GM23338 (cell line): ENCODE results near the gene CPNE1. TPM values are rescaled to one million over a fixed set of nuclear protein-coding genes. Genes with fewer than 3 reads are reported as not detected.

Experiments
- ATAC-seq: fragments of 200-7000 bp; cut with Tn5 transposase; 3 replicates; pipeline ENCODE4 v1.9.1; 2020
- DNase-seq: peaks from one replicate; pipeline ENCODE4 v3.0.0-alpha.2; 2015; ENCODE audit warnings: low spot score
- H2AFZ ChIP-seq: fragments of 200-600 bp; sonication (generic); 2 replicates; pipeline ENCODE4 v1.8.0; 2016; ENCODE audit warnings: antibody characterized with exemption, mild to moderate bottlenecking, moderate library complexity
- H3F3A ChIP-seq: fragments of 200-600 bp; sonication (generic); replicated peaks from 2 replicates; pipeline ENCODE4 v1.8.0; 2017; ENCODE audit warnings: antibody characterized with exemption, mixed run types, low read depth
- H3K27ac ChIP-seq: fragments of 200-600 bp; sonication (generic); 2 replicates; pipeline ENCODE4 v1.6.1; 2016; ENCODE audit warnings: low read depth
- H3K27me3 ChIP-seq: fragments of 200-600 bp; sonication (generic); 2 replicates; pipeline ENCODE4 v1.8.0; 2016; ENCODE audit warnings: mild to moderate bottlenecking, mixed run types, moderate library complexity; ENCODE audit not compliant: insufficient read depth
- H3K36me3 ChIP-seq: fragments of 200-600 bp; sonication (generic); 2 replicates; pipeline ENCODE4 v1.8.0; 2016; ENCODE audit warnings: mild to moderate bottlenecking; ENCODE audit not compliant: insufficient read depth
- H3K4me1 ChIP-seq: fragments of 200-600 bp; sonication (generic); 2 replicates; pipeline ENCODE4 v1.8.0; 2016; ENCODE audit warnings: mild to moderate bottlenecking, moderate library complexity; ENCODE audit not compliant: insufficient read depth
- H3K4me2 ChIP-seq: fragments of 200-600 bp; sonication (generic); 2 replicates; pipeline ENCODE4 v1.7.1; 2017; ENCODE audit warnings: mixed run types
- H3K4me3 ChIP-seq: fragments of 200-600 bp; sonication (generic); 2 replicates; pipeline ENCODE4 v1.6.1; 2016; ENCODE audit warnings: mixed run types
- H3K79me2 ChIP-seq: fragments of 200-600 bp; sonication (generic); replicated peaks from 2 replicates; pipeline ENCODE4 v1.8.0; 2017; ENCODE audit warnings: mild to moderate bottlenecking; ENCODE audit not compliant: insufficient read depth
- H3K9me2 ChIP-seq: fragments of 200-600 bp; sonication (generic); 2 replicates; pipeline ENCODE4 v1.8.0; 2017; ENCODE audit not compliant: insufficient read depth
- H4K20me1 ChIP-seq: fragments of 200-600 bp; sonication (generic); replicated peaks from 2 replicates; pipeline ENCODE4 v1.8.0; 2017; ENCODE audit warnings: mild to moderate bottlenecking; ENCODE audit not compliant: insufficient read depth
- H3K27ac Mint-ChIP-seq: 2 replicates; pipeline ENCODE4 v1.8.0; 2020; ENCODE audit warnings: inconsistent platforms, mild to moderate bottlenecking, moderate library complexity, mixed read lengths
- H3K27me3 Mint-ChIP-seq: 3 replicates; pipeline ENCODE4 v1.8.0; 2022; ENCODE audit warnings: low read depth, mild to moderate bottlenecking, moderate library complexity, mixed read lengths, inconsistent platforms; ENCODE audit not compliant: insufficient read depth, poor library complexity
- H3K36me3 Mint-ChIP-seq: 3 replicates; pipeline ENCODE4 v1.8.0; 2021; ENCODE audit warnings: low read depth, mild to moderate bottlenecking, inconsistent platforms, moderate library complexity, mixed read lengths
- H3K4me1 Mint-ChIP-seq: 3 replicates; pipeline ENCODE4 v1.8.0; 2020; ENCODE audit warnings: mild to moderate bottlenecking, inconsistent platforms, mixed read lengths
- H3K4me3 Mint-ChIP-seq: 3 replicates; pipeline ENCODE4 v1.8.0; 2021; ENCODE audit warnings: moderate library complexity, mild to moderate bottlenecking, inconsistent platforms, mixed read lengths
- H3K9me3 Mint-ChIP-seq: 3 replicates; pipeline ENCODE4 v1.8.0; 2020; ENCODE audit warnings: moderate library complexity, mild to moderate bottlenecking, inconsistent platforms, mixed read lengths
- CREB1 ChIP-seq: fragments of 250-450 bp; sonication (Bioruptor Pico); IDR thresholded peaks from 2 replicates; pipeline ENCODE4 v1.5.0; 2020; ENCODE audit warnings: low read depth, mild to moderate bottlenecking, moderate library complexity
- CTCF ChIP-seq, 2 experiments: fragments of 200-600 bp in 1 of 2; sonication (generic) in 1 of 2; conservative IDR thresholded peaks; 2 replicates each; pipeline versions ENCODE4 v1.5.1 to v1.6.1; 2016 to 2017; ENCODE audit warnings: antibody characterized with exemption in 2 of 2, low read depth in 2 of 2, mild to moderate bottlenecking in 2 of 2, moderate library complexity in 1 of 2
- ETS1 ChIP-seq: IDR thresholded peaks from 2 replicates; pipeline ENCODE4 v1.6.1; 2016; ENCODE audit warnings: antibody characterized with exemption
- EZH2 ChIP-seq: fragments of 200-600 bp; sonication (generic); IDR thresholded peaks from one replicate; pipeline ENCODE4 v1.8.0; 2017; ENCODE audit warnings: antibody characterized with exemption, mild to moderate bottlenecking, low read depth; ENCODE audit not compliant: unreplicated experiment
- EZH2phosphoT487 ChIP-seq: fragments of 200-600 bp; sonication (generic); IDR thresholded peaks from one replicate; pipeline ENCODE4 v1.8.1; 2018; ENCODE audit warnings: antibody characterized with exemption; ENCODE audit not compliant: unreplicated experiment
- JUNB ChIP-seq: IDR thresholded peaks from one replicate; pipeline ENCODE4 v1.6.1; 2016; ENCODE audit warnings: antibody characterized with exemption; ENCODE audit not compliant: unreplicated experiment
- NANOG ChIP-seq: IDR thresholded peaks from 2 replicates; pipeline ENCODE4 v1.6.1; 2016; ENCODE audit warnings: antibody characterized with exemption, borderline replicate concordance
- POLR2AphosphoS5 ChIP-seq: IDR thresholded peaks from 2 replicates; pipeline ENCODE4 v1.6.1; 2016; ENCODE audit warnings: antibody characterized with exemption, low read depth
- REST ChIP-seq: IDR thresholded peaks from one replicate; pipeline ENCODE4 v1.6.1; 2018; ENCODE audit warnings: antibody characterized with exemption; ENCODE audit not compliant: unreplicated experiment
- STAT1 ChIP-seq: IDR thresholded peaks from one replicate; pipeline ENCODE4 v1.6.1; 2016; ENCODE audit warnings: antibody characterized with exemption; ENCODE audit not compliant: unreplicated experiment
- ZNF114 ChIP-seq: fragments of 250-450 bp; sonication (Bioruptor Pico); IDR thresholded peaks from 2 replicates; pipeline ENCODE4 v1.5.0; 2020; ENCODE audit warnings: mild to moderate bottlenecking, moderate library complexity
- ZNF331 ChIP-seq: fragments of 250-450 bp; sonication (Bioruptor Pico); IDR thresholded peaks from 2 replicates; pipeline ENCODE4 v1.5.0; 2020; ENCODE audit warnings: low read depth, mild to moderate bottlenecking, moderate library complexity
- ZNF462 ChIP-seq: fragments of 250-450 bp; sonication (Bioruptor Pico); IDR thresholded peaks from 2 replicates; pipeline ENCODE4 v1.5.0; 2020; ENCODE audit warnings: mild to moderate bottlenecking, moderate library complexity
- polyA plus RNA-seq: library from polyadenylated mRNA; unstranded; fragments of >200 nt; fragmentation: Nextera tagmentation; extraction: Ambion mirVana; gene quantifications from 2 replicates; pipeline ENCODE4 v1.2.1, GENCODE V29; 2016
- total RNA-seq: library from RNA; depleted of rRNA; stranded (reverse); fragments of >200 nt; shearing (Covaris generic); gene quantifications from 2 replicates; pipeline ENCODE4 v1.2.3, GENCODE V29; 2014

The CPNE1 gene
- total and polyA plus RNA-seq, 2 experiments from 2014 or later = 189 to 196 TPM

DNA sequence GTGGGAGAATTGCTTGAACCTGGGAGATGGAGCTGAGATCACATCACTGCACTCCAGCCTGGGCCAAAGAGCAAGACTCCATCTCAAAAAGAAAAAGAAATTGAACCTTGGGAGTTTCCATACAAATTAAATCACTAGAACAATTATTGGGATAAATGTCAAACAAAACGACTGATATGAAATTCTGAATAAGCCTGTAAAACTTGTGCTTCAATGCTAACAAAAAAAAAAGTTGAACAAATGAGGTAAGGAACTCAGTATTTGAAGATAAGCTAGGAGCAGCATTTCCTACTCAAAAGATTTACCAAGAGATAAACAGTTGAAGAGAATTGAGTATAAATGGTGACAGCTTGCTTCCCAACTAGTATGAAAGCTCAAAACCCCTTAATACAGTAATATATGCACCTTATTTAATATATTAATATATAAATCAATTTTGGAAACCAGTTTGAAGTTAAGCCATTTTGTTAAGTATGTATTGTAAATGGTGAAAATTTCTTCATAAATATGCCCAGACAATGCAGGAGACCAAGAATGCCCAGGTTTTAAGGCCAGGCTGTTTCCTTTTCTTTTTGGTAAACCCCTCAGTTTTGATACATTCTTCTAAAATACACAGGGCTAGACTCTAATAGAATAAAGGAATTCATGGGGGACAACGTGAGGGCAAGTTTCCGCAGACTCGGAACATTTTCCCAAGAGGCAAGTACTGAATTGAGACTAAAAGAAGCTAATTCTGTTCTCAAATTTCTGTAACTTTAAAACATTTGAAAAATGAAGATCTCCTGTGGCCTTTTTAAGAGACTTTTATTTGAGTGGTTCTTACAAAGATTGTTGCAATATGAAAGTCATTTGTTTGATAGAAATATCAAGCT is 38.4 kb upstream of the CPNE1 start:
- peaks cover 45% of the 10 kb centered on the region for H3K36me3 ChIP-seq
- Mint-ChIP-seq H3K27ac (no peak overlapping the region; the same call in 1 of the 2 replicates), H3K9me3 (no peaks in the 10 kb centered on the region), H3K4me3 (no peak overlapping the region), H3K4me1 (peaks cover 8% of the 10 kb centered on the region), H3K27me3 (peaks cover 14% of the 10 kb centered on the region), H3K36me3 (peaks cover 71% of the 10 kb centered on the region)
- peaks cover 9% of the 10 kb centered on the region for H3K4me1 ChIP-seq
- no peak overlapping the region for H2AFZ ChIP-seq
- H3K4me3 ChIP-seq = no peak overlapping the region
- peaks cover 11% of the 10 kb centered on the region for H3K79me2 ChIP-seq
- DNase-seq = no peak
- H3F3A ChIP-seq = peaks cover 68% of the 10 kb centered on the region
- no peak for ATAC-seq
- H4K20me1 ChIP-seq = peaks cover 24% of the 10 kb centered on the region; the same call in 1 of the 2 replicates
- no peak overlapping the region for H3K4me2 ChIP-seq
- TF ChIP-seq JUNB = no peak
- no peak for TF ChIP-seq REST
- no peak for TF ChIP-seq NANOG
- no peak for TF ChIP-seq CTCF (conservative IDR thresholded peaks at IDR 0.05; ENCODE audit: low read depth in 2 of 2)
- no peak for TF ChIP-seq EZH2phosphoT487
- TF ChIP-seq ETS1 = no peak
- no peak for TF ChIP-seq EZH2
- no peak for TF ChIP-seq STAT1
- TF ChIP-seq POLR2AphosphoS5 = no peak
- TF ChIP-seq CREB1 (CRISPR knock-in tag) = no peak
- TF ChIP-seq ZNF462 (CRISPR knock-in tag) = no peak
- no peak for TF ChIP-seq ZNF331 (CRISPR knock-in tag)
- no peak for TF ChIP-seq ZNF114 (CRISPR knock-in tag)
- no peaks in the 10 kb centered on the region for H3K9me2 ChIP-seq
- H3K27me3 ChIP-seq = no peaks in the 10 kb centered on the region
- H3K27ac ChIP-seq = peak overlapping the region; percentile 82; the same call in 1 of the 2 replicates
